ENCODE measurements around the gene VEZF1. TPM values are rescaled to one million over a fixed set of nuclear protein-coding genes. Genes with fewer than 3 reads are reported as not detected.

The VEZF1 gene
- total RNA-seq, 1 donor from 2014 or later = 73.2 TPM

- Mint-ChIP-seq H3K36me3 (no peaks in the 10 kb centered on the region), H3K27ac (peak overlapping the region; percentile 34), H3K4me3 (no peak overlapping the region), H3K9me3 (no peaks in the 10 kb centered on the region), H3K27me3 (no peaks in the 10 kb centered on the region), H3K4me1 (ENCODE audit: unreplicated experiment) (peaks cover 64% of the 10 kb centered on the region)
- DNase-seq (ENCODE audit: extremely low spot score, unreplicated experiment) = no peak
- TF ChIP-seq CTCF (conservative IDR thresholded peaks at IDR 0.05) = no peak
Measured at GRCh38 chr17:57929386-57929785, 58.7 kb downstream of the VEZF1 start.

- Mint-ChIP-seq H3K9me3 (no peaks in the 10 kb centered on the region), H3K4me3 (no peak overlapping the region), H3K36me3 (no peaks in the 10 kb centered on the region), H3K27me3 (no peaks in the 10 kb centered on the region), H3K4me1 (ENCODE audit: unreplicated experiment) (peaks cover 66% of the 10 kb centered on the region), H3K27ac (peak overlapping the region; percentile 34)
- TF ChIP-seq CTCF (conservative IDR thresholded peaks at IDR 0.05) = no peak
- DNase-seq (ENCODE audit: extremely low spot score, unreplicated experiment) = no peak
Measured at GRCh38 chr17:57928928-57929327, 59.1 kb downstream of the VEZF1 start.

GRCh38 chr17:57927048-57927723 lies 60.9 kb downstream of the VEZF1 start:
- peak overlapping the region; percentile 68 for H3K27ac Mint-ChIP-seq
- DNase-seq (ENCODE audit: extremely low spot score, unreplicated experiment) = no peak
- H3K9me3 Mint-ChIP-seq = no peaks in the 10 kb centered on the region
- no peaks in the 10 kb centered on the region for H3K36me3 Mint-ChIP-seq
- peak overlapping the region; percentile 66 for H3K4me3 Mint-ChIP-seq
- TF ChIP-seq CTCF (conservative IDR thresholded peaks at IDR 0.05) = no peak
- no peaks in the 10 kb centered on the region for H3K27me3 Mint-ChIP-seq
- H3K4me1 Mint-ChIP-seq (ENCODE audit: unreplicated experiment) = peaks cover 62% of the 10 kb centered on the region

- Mint-ChIP-seq H3K9me3 (no peaks in the 10 kb centered on the region), H3K27me3 (no peaks in the 10 kb centered on the region), H3K4me3 (no peak overlapping the region), H3K4me1 (ENCODE audit: unreplicated experiment) (peaks cover 64% of the 10 kb centered on the region), H3K27ac (peak overlapping the region; percentile 68), H3K36me3 (no peaks in the 10 kb centered on the region)
- TF ChIP-seq CTCF (conservative IDR thresholded peaks at IDR 0.05) = no peak
- no peak for DNase-seq (ENCODE audit: extremely low spot score, unreplicated experiment)
Measured at GRCh38 chr17:57926723-57927047, 61.4 kb downstream of the VEZF1 start.

GRCh38 chr17:57925361-57925990 lies 62.6 kb downstream of the VEZF1 start:
- H3K27me3 Mint-ChIP-seq = no peaks in the 10 kb centered on the region
- no peak for DNase-seq (ENCODE audit: extremely low spot score, unreplicated experiment)
- H3K27ac Mint-ChIP-seq = peak overlapping the region; percentile 79
- H3K4me1 Mint-ChIP-seq (ENCODE audit: unreplicated experiment) = peaks cover 62% of the 10 kb centered on the region
- peak overlapping the region; percentile 61 for H3K4me3 Mint-ChIP-seq
- TF ChIP-seq CTCF (conservative IDR thresholded peaks at IDR 0.05) = no peak
- no peaks in the 10 kb centered on the region for H3K9me3 Mint-ChIP-seq
- H3K36me3 Mint-ChIP-seq = no peaks in the 10 kb centered on the region

All from type B pancreatic cell (in vitro differentiated cells).